ENCODE data around the gene USP33. TPM values are rescaled to one million over a fixed set of nuclear protein-coding genes. Genes with fewer than 3 reads are reported as not detected.

The USP33 gene
- total and polyA plus RNA-seq, 2 of the 13 experiments (the other 11 are each of a cell fraction or from before 2014, with no cell fraction given): 32.0 to 49.1 TPM

- Histone ChIP-seq H3K9me3 (ENCODE audit: low read length) (no peaks in the 10 kb centered on the region), H3K27ac (ENCODE audit: extremely low read length, insufficient read depth, low read length) (no peak overlapping the region), H3K79me2 (ENCODE audit: insufficient read depth, low read length) (peaks cover 89% of the 10 kb centered on the region), H3K4me3 (replicated peaks in 1 of 3; ENCODE audit: insufficient read depth in 1 of 3, low read depth in 2 of 3, low read length in 3 of 3) (no peak overlapping the region), H3K4me1 (ENCODE audit: insufficient read depth, low read length) (peaks cover 55% of the 10 kb centered on the region), H4K20me1 (ENCODE audit: insufficient read depth, low read length) (peaks cover 32% of the 10 kb centered on the region), H3K4me2 (ENCODE audit: low read depth, low read length) (no peak overlapping the region), H3K27me3 (ENCODE audit: control insufficient read depth in 1 of 2, insufficient read depth in 2 of 2, low read length in 2 of 2) (no peaks in the 10 kb centered on the region), H2AFZ (ENCODE audit: low read length) (no peak overlapping the region), H3K36me3 (replicated peaks in 1 of 2; ENCODE audit: control insufficient read depth in 1 of 2, insufficient read depth in 2 of 2, low read length in 2 of 2) (no peaks in the 10 kb centered on the region), H3K9ac (ENCODE audit: insufficient read depth, low read depth, low read length) (no peak overlapping the region)
- FAIRE-seq: no peak
- intact Hi-C loops (cut with micrococcal nuclease; ENCODE audit: unreplicated experiment): no loop called here
- no peak for ATAC-seq
- ChIA-PET POLR2A (no interaction called here), CTCF (ENCODE audit: low intra/inter-chr PET ratio, low total read pairs) (no interaction called here)
- no peak for DNase-seq (ENCODE audit: low spot score)
- 86% methylated on average over 6 of the region's 6 CpGs for WGBS (ENCODE audit: low lambda C conversion rate)
- in situ Hi-C loops (cut with HindIII; ENCODE audit: extremely low pct_ligation_motif_present, low pct_unique_long_range_greater_than_20kb): no loop called here
- BruUV-seq (replicated peaks): no TSS peak
- TF ChIP-seq ZNF260 (CRISPR knock-in tag; IDR thresholded peaks at IDR 0.05; ENCODE audit: borderline replicate concordance, low read depth) (no peak), FOXJ3 (CRISPR knock-in tag; IDR thresholded peaks at IDR 0.05; ENCODE audit: borderline replicate concordance) (no peak), ZNF12 (CRISPR knock-in tag; IDR thresholded peaks at IDR 0.05) (0 out of 2 replicates have a peak, but pooled peaks have one; percentile 62), ZNF770 (CRISPR knock-in tag; IDR thresholded peaks at IDR 0.05) (peak; percentile 59; the same call in 1 of the 2 replicates)
Observed at GRCh38 chr1:77658271-77658670, 101.4 kb downstream of the USP33 start.

GRCh38 chr1:77655431-77655974, 104.1 kb downstream of the USP33 start:
- Histone ChIP-seq H3K27ac (ENCODE audit: extremely low read length, insufficient read depth, low read length) (peak overlapping the region; percentile 42), H3K79me2 (ENCODE audit: insufficient read depth, low read length) (peaks cover 86% of the 10 kb centered on the region), H3K4me2 (ENCODE audit: low read depth, low read length) (peak overlapping the region; percentile 18; the same call in 1 of the 2 replicates), H3K9ac (ENCODE audit: insufficient read depth, low read depth, low read length) (no peak overlapping the region), H3K27me3 (ENCODE audit: control insufficient read depth in 1 of 2, insufficient read depth in 2 of 2, low read length in 2 of 2) (no peaks in the 10 kb centered on the region), H3K4me3 (replicated peaks in 1 of 3; ENCODE audit: insufficient read depth in 1 of 3, low read depth in 2 of 3, low read length in 3 of 3) (no peak overlapping the region), H3K4me1 (ENCODE audit: insufficient read depth, low read length) (peaks cover 37% of the 10 kb centered on the region), H3K36me3 (replicated peaks in 1 of 2; ENCODE audit: control insufficient read depth in 1 of 2, insufficient read depth in 2 of 2, low read length in 2 of 2) (0 out of 5 replicates have a peak, but pooled peaks cover 0 to 4% of the 10 kb centered on the region in 2 experiments), H2AFZ (ENCODE audit: low read length) (no peak overlapping the region), H4K20me1 (ENCODE audit: insufficient read depth, low read length) (peaks cover 18% of the 10 kb centered on the region), H3K9me3 (ENCODE audit: low read length) (peaks cover 9% of the 10 kb centered on the region)
- no TSS peak for BruUV-seq (replicated peaks)
- ChIA-PET POLR2A (interaction anchor here (0.7 to 3.1 kb wide), 3 partner anchors 24 to 28 kb away, joined by 3 to 10 read pairs (median 4); partner anchors contain the start of gene ZZZ3), CTCF (ENCODE audit: low intra/inter-chr PET ratio, low total read pairs) (no interaction called here)
- DNase-seq (ENCODE audit: low spot score) (peak; percentile 76), ATAC-seq (peak; percentile 87), FAIRE-seq (no peak)
- intact Hi-C loops (cut with micrococcal nuclease; ENCODE audit: unreplicated experiment): no loop called here
- 15% methylated on average over 2 of the region's 2 CpGs for WGBS (ENCODE audit: low lambda C conversion rate)
- in situ Hi-C loops (cut with HindIII; ENCODE audit: extremely low pct_ligation_motif_present, low pct_unique_long_range_greater_than_20kb): no loop called here
- no peak for TF ChIP-seq ZSCAN25 (CRISPR knock-in tag; IDR thresholded peaks at IDR 0.05)
- TF ChIP-seq JARID2 (CRISPR knock-in tag; IDR thresholded peaks at IDR 0.05; ENCODE audit: insufficient replicate concordance): no peak
- peak; percentile 31; the same call in 1 of the 2 replicates for TF ChIP-seq SIX1 (CRISPR knock-in tag; IDR thresholded peaks at IDR 0.05; ENCODE audit: borderline replicate concordance)
- no peak for TF ChIP-seq FOXM1 (CRISPR knock-in tag; IDR thresholded peaks at IDR 0.05)
- TF ChIP-seq ARID5B (CRISPR knock-in tag; IDR thresholded peaks at IDR 0.05): peak; percentile 54; the same call in 1 of the 2 replicates
- no peak for TF ChIP-seq ARHGAP35 (CRISPR knock-in tag; IDR thresholded peaks at IDR 0.05; ENCODE audit: borderline replicate concordance)
